ENCODE data around the gene CACNA2D2. TPM values are rescaled to one million over a fixed set of nuclear protein-coding genes. Genes with fewer than 3 reads are reported as not detected.
A peak's percentile ranks its signal among the peaks of the same experiment; 100 is the strongest.

The CACNA2D2 gene
- total RNA-seq, 4 donors from 2014 or later: 1.5 to 3.3 (median 2.9) TPM

DNA sequence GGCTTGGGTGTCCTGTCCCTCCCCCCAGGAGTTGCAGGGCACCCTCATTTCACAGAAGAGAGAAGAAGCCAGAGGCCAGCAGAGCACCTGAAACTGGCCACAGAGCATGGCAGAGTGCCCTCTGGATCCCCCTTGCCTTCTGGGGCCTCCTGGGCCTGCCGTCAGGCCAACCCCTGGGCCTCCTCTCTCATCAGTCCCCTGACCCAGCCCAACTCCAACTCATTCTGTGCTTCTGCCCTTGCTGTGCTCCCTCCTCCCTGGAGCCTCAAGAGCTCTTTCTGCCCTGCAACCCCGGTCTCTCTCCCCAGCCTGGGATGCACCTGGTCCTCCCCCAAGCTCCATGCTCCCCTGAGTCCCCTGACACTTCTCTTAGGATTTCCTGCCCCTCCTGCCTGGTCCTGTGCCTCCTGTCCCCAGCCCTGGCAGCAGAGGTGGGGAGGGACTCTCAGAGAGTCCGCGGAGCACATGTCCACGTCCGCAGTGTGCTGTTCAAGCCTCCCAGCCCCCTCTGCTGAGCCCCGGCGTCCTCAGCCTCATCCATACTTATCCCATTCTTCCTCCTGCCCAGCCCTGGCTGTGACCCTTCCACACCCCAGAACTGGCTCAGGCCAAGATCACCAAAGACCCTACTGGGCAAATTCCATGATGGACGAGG lies 30.5 kb upstream of the CACNA2D2 start:
- intact Hi-C loops (cut with DNase I): no loop called here
- WGBS, 2 donors: 44 to 69% methylated on average over 9 of the region's 9 CpGs

DNA sequence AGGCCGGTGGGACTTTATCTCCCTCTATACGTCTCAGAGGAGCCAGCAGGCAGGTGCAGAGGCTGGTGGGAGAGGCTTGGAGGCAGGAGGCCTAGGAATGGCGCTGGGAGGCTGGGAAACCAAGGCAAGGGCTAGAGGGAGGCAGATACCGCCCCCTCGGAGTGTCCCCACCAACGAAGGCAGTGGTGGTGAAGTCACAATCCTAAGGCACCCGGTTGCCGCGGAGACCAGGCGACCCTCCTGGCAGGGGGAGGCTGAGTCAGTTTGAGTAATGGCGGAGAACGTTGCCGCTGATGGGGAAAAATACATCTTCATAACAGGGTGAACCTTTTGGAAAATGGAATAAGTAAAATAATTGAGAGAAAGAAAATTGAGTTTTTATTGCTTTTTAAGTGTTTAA lies 29.9 kb upstream of the CACNA2D2 start:
- H3K9me3 ChIP-seq: no peaks in the 10 kb centered on the region
- H3K4me3 ChIP-seq (replicated peaks in 1 of 3): no peak overlapping the region
- 80 to 82% methylated on average over 13 of the region's 13 CpGs for WGBS, 2 donors
- DNase-seq: no peak
- H3K4me1 ChIP-seq: peaks cover 26 to 44% of the 10 kb centered on the region in 2 donors
- H3K27me3 ChIP-seq: no peaks in the 10 kb centered on the region
- TF ChIP-seq, protein P1, sequence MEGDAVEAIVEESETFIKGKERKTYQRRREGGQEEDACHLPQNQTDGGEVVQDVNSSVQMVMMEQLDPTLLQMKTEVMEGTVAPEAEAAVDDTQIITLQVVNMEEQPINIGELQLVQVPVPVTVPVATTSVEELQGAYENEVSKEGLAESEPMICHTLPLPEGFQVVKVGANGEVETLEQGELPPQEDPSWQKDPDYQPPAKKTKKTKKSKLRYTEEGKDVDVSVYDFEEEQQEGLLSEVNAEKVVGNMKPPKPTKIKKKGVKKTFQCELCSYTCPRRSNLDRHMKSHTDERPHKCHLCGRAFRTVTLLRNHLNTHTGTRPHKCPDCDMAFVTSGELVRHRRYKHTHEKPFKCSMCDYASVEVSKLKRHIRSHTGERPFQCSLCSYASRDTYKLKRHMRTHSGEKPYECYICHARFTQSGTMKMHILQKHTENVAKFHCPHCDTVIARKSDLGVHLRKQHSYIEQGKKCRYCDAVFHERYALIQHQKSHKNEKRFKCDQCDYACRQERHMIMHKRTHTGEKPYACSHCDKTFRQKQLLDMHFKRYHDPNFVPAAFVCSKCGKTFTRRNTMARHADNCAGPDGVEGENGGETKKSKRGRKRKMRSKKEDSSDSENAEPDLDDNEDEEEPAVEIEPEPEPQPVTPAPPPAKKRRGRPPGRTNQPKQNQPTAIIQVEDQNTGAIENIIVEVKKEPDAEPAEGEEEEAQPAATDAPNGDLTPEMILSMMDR (IDR thresholded peaks at IDR 0.05): no peak
- no peak for TF ChIP-seq POLR2A (IDR thresholded peaks at IDR 0.05)
- intact Hi-C loops (cut with DNase I): no loop called here
- no peaks in the 10 kb centered on the region for H3K36me3 ChIP-seq
- H3K27ac ChIP-seq: no peak overlapping the region

More for the DNA sequence above, 30.5 kb upstream of the CACNA2D2 start:
- no peak for TF ChIP-seq POLR2A (IDR thresholded peaks at IDR 0.05)
- TF ChIP-seq, protein P1 (IDR thresholded peaks at IDR 0.05): no peak
- no peaks in the 10 kb centered on the region for H3K36me3 ChIP-seq
- no peaks in the 10 kb centered on the region for H3K9me3 ChIP-seq
- no peak overlapping the region for H3K4me3 ChIP-seq (replicated peaks in 1 of 3)
- peak overlapping the region; percentile 11 to 81 (median 72) for H3K27ac ChIP-seq
- peaks cover 26 to 44% of the 10 kb centered on the region in 2 donors for H3K4me1 ChIP-seq
- H3K27me3 ChIP-seq: no peaks in the 10 kb centered on the region
- DNase-seq: peak in 1 of 2 donors; percentile 32

DNA sequence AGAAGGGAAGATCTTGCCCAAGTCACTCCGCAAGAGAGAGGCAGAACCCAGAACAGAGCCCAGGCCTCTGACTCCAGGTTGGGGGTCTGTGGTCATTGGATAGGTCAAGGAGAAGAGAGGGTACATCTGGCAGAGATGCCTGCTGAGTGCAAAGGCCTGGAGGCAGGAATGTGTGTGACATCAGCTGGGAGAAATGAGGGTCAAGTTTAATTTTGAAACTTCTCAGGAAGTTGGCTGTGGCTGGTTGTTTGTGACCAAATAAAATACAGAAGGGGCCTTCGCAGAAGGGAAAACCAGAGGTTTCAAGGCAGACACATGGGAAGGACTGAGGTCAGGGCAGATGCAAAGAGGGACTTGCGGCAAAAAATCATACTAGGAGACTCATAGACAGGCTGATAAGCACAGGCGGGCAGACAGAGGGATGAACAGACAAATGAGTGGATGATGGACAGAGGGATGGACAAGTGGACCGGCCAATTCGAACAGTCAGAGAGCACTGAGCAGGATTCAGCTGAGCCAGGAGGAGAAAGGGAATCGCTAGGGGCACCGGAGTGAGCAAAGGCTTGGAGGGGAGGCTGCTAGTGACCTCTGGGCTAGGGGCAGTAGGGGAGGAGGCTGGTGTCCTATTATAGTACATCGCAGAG lies 28.8 kb upstream of the CACNA2D2 start:
- no peak overlapping the region for H3K4me3 ChIP-seq (replicated peaks in 1 of 3)
- no peak for DNase-seq
- no peaks in the 10 kb centered on the region for H3K9me3 ChIP-seq
- no peak overlapping the region for H3K27ac ChIP-seq
- H3K27me3 ChIP-seq: no peaks in the 10 kb centered on the region
- TF ChIP-seq, protein P1 (IDR thresholded peaks at IDR 0.05): no peak
- TF ChIP-seq POLR2A (IDR thresholded peaks at IDR 0.05): no peak
- peaks cover 22 to 39% of the 10 kb centered on the region in 2 donors for H3K4me1 ChIP-seq
- 84 to 90% methylated on average over 9 of the region's 9 CpGs for WGBS, 2 donors
- intact Hi-C loops (cut with DNase I): no loop called here
- H3K36me3 ChIP-seq: no peaks in the 10 kb centered on the region

GRCh38 chr3:50531201-50531600 lies 27.8 kb upstream of the CACNA2D2 start:
- intact Hi-C loops (cut with DNase I): no loop called here
- no peak for DNase-seq
- Histone ChIP-seq H3K27ac (no peak overlapping the region), H3K4me1 (peaks cover 14 to 30% of the 10 kb centered on the region in 2 donors), H3K27me3 (no peaks in the 10 kb centered on the region), H3K4me3 (replicated peaks in 1 of 3) (no peak overlapping the region), H3K9me3 (no peaks in the 10 kb centered on the region), H3K36me3 (no peaks in the 10 kb centered on the region)
- 96 to 100% methylated on average over 4 of the region's 4 CpGs for WGBS, 2 donors
- TF ChIP-seq, protein P1 (IDR thresholded peaks at IDR 0.05): no peak
- no peak for TF ChIP-seq POLR2A (IDR thresholded peaks at IDR 0.05)
